Stimulated activated CD4-positive, alpha-beta T cell treated with anti-CD3 and anti-CD28 coated beads, Interleukin-12 subunit alpha, Interleukin-12 subunit beta, amount 100 ng/mL, for 4 hours (primary cell): Measurements from ENCODE around the gene FBXO46.
A peak's percentile ranks its signal among the peaks of the same experiment; 100 is the strongest.

Experiments used
- DNase-seq: peaks from one replicate; pipeline ENCODE4 v3.0.0-alpha.2; 2020

Gene FBXO46

GRCh38 chr19:45730368-45731288 lies at the start of gene FBXO46:
Gene FBXO46, minus strand, starts transcription at chr19:45730896. Its CDS starts 17,401 bp downstream, at chr19:45713495.
- peak; percentile 89 for DNase-seq

GRCh38 chr19:45780146-45780447 lies 49.4 kb upstream of the FBXO46 start:
- DNase-seq = no peak

GRCh38 chr19:45779231-45780145 lies 48.8 kb upstream of the FBXO46 start:
- peak; percentile 86 for DNase-seq

GRCh38 chr19:45778010-45778661 lies 47.4 kb upstream of the FBXO46 start:
- DNase-seq = no peak

GRCh38 chr19:45777395-45777961 lies 46.8 kb upstream of the FBXO46 start:
- DNase-seq = no peak

GRCh38 chr19:45774765-45775164 lies 44.1 kb upstream of the FBXO46 start:
- DNase-seq = no peak

- DNase-seq = no peak
Measured at GRCh38 chr19:45773384-45773783, 42.7 kb upstream of the FBXO46 start.

- no peak for DNase-seq
Measured at GRCh38 chr19:45772912-45773311, 42.2 kb upstream of the FBXO46 start.

- DNase-seq = no peak
Measured at GRCh38 chr19:45772130-45772840, 41.6 kb upstream of the FBXO46 start.

GRCh38 chr19:45771311-45771933 lies 40.7 kb upstream of the FBXO46 start:
- DNase-seq = no peak

GRCh38 chr19:45770192-45771101 lies 39.8 kb upstream of the FBXO46 start:
- DNase-seq = peak; percentile 89

- peak; percentile 37 for DNase-seq
Measured at GRCh38 chr19:45769821-45770191, 39.1 kb upstream of the FBXO46 start.

GRCh38 chr19:45768984-45769782 lies 38.5 kb upstream of the FBXO46 start, which contains the start of gene SIX5:
Gene SIX5, minus strand, starts transcription at chr19:45769252. Its CDS starts 408 bp downstream, at chr19:45768844.
- DNase-seq = peak; percentile 95

GRCh38 chr19:45768655-45768983 lies 37.9 kb upstream of the FBXO46 start:
- peak; percentile 45 for DNase-seq

GRCh38 chr19:45767881-45768654 lies 37.4 kb upstream of the FBXO46 start:
- no peak for DNase-seq

GRCh38 chr19:45767410-45767880 lies 36.7 kb upstream of the FBXO46 start:
- no peak for DNase-seq

GRCh38 chr19:45766869-45767346 lies 36.2 kb upstream of the FBXO46 start:
- no peak for DNase-seq

GRCh38 chr19:45766296-45766868 lies 35.7 kb upstream of the FBXO46 start:
- DNase-seq = no peak
